ENCODE data around the gene TBC1D30.

The TBC1D30 gene

GRCh38 chr12:64875186-64875585, 50.7 kb downstream of the TBC1D30 start:
- DNase-seq: no peak

- no peak for DNase-seq
Measured at GRCh38 chr12:64876388-64877071, 52.1 kb downstream of the TBC1D30 start.

- peak; percentile 48 for DNase-seq
Measured at GRCh38 chr12:64877363-64878004, 53.0 kb downstream of the TBC1D30 start.

DNA sequence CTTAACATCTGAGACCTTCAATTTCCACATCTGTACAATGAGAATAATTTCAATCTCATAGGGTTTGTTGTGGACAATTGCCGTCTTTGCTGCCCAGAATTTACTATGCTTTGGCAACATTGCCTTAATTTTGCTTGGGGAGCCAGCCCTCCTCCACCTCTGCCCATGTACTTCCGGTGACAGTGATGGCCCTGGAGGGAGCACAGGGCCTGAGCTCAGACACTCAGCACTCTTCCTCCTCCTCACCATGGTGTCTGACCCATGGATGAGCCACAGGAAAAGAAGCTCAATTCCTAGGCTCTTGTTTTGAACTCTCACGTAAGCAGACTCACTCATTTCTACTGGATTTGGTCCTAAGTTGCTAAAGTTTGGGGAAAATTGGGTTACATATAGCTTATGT, 58.2 kb downstream of the TBC1D30 start:
- DNase-seq: no peak

GRCh38 chr12:64883264-64884163, 59.1 kb downstream of the TBC1D30 start:
- peak; percentile 15 for DNase-seq

- DNase-seq: no peak
Measured at GRCh38 chr12:64884164-64884542, 59.7 kb downstream of the TBC1D30 start.

- DNase-seq: no peak
Measured at GRCh38 chr12:64884728-64885127, 60.3 kb downstream of the TBC1D30 start.

DNA sequence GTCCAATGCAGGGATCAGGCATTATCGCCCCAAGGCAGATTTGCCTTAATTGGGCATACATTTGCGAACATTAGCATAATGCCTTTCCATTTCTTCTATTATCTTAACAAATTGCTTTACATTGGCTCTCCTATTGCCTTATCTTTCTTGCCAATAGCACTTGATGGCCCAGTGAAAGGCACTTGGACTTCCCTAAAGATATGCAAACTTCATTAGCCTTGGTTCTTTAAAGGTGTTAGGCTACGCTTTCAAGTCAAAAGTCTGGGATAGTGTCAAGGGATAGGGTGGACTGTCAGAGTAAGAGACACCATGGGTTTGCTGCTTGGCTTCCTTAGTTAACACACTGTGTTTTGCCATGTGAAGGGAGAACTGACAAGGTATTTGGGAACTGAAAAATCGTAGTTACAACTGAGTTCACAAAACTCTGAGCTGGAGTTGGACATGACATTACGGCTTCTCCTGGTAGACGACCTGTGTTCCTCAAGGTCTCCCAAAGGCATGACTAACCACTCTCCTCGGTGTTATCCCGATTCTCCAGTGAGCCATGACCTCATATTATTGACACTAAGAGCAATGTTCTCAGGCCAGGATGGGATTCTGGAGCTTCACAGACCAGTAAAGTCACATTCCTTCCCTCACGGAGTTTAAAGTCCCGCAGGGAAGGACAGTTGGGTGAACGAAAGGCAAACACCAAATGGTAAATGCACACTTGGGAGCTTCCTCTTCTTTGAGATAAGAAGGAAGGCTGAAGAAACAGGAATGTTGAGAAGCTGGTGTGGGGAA, 65.2 kb downstream of the TBC1D30 start:
- no peak for DNase-seq

- DNase-seq: peak; percentile 65
Measured at GRCh38 chr12:64890873-64891468, 66.5 kb downstream of the TBC1D30 start.

DNA sequence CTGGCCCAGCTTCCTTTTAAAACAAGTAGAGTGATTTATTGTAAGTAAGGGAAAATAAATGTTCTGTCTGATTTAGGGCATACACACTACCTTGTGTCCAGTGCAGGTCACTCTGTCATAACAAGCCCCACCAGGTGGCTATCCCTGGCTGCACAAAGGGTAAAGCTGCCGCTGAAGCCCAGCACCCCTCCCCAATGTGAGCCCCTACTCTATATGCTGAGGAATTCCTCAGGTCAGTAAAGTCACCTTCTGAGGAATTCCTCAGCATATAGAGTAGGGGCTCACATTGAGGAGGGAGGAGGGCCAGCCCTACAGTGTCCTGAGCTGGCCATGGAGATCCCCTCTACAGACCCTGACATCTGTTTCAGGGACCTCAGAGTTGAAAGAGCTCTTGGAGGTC, 67.2 kb downstream of the TBC1D30 start:
- DNase-seq: no peak

- DNase-seq: no peak
Measured at GRCh38 chr12:64892561-64892960, 68.1 kb downstream of the TBC1D30 start.

- DNase-seq: no peak
Measured at GRCh38 chr12:64893961-64894360, 69.5 kb downstream of the TBC1D30 start.

DNA sequence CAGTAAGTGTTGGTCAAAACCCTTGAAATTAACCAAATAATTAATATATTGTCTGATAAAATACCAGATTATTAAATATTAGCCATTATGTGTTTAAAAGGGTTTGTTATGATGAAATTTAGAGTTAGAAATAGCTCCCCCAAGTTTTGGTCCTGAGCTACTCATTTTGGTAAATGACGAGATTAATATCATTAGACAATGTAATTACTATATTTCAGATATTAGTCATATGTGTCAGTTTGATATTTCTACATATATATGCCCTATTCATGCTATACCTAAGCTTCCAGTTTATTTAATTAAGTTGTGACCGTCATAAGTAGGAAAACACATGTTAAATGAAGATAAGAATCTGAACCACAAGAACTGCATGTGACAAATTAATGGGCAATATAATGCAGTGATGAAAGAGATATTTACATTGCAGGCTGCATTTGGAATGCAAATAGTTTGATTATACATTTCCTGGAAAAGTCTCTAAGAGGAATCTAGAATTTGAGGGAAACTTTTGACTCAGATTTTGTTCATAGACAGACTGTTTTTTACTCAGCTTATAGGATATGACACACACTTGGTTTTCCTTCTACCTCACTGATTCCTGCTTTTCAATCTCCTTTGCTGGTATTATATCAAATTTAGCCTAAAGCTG, 70.5 kb downstream of the TBC1D30 start:
- peak; percentile 32 for DNase-seq

DNA sequence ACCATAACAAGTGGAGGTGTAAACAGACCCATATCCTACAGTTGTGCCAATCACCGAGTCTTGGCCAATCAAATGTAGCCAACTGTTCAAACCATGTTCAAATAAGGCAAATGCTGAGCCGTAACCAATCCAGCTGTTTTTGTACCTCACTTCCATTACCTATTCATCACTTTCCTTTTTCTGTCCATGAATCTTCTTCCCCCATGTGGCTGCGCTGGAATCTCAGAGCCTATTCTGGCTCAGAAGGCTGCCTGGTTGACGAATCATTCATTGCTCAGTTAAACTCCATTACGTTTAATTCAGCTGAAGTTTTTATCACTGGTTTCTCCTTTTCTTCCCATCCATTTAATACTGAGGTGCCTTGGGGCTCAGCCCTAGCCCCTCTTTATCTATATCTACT, 71.1 kb downstream of the TBC1D30 start:
- DNase-seq: no peak

DNA sequence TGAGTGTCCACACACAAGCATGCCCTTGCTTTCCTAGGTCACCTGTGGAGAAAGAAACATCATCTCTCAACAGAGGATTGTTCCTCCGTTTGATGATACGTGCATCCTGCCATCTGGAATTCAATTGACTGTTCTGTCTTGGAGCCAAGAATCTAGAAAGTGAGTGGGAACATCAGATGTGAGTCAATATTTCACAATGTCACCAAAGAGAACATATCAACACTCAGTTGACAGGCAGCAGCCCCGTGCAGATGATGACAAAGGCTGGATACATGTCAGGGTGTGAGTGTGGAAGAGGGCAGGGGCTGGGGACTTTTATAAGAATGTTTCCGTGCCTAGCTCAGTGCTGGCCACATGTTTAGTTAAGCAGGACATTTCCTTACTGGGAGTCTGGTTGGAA, 76.1 kb downstream of the TBC1D30 start:
- DNase-seq: no peak

DNA sequence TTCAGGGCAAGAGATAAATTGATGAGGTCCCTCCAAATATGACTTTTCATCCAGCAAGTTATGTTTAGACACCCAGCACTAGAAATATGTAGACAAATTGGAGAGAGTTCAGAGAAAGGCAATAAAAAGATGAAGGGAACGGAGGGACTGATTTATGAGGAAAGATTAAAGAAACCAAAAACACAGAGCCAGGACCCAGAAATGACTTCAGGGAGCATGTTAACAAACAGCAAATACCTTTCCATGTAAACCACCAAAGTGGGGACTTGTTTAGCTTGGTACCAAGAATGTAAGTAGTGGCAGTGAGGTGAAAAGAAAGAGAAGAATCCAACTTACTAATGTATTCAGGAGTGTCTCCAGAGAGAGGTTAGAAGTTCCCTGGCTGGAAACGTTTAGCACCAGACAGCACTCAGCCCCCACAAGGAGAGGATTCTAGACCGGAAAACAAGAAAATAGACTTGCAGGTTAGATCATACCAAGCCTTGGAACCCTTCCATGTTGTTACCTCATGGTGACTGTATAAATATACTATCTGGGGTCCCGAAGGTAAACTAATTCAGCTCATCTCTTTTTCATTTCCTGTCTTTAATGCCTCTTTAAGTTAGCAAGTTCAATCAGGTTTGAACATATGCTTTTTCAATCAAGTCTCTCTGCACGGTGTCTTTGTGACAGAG, 79.2 kb downstream of the TBC1D30 start:
- DNase-seq: no peak

DNA sequence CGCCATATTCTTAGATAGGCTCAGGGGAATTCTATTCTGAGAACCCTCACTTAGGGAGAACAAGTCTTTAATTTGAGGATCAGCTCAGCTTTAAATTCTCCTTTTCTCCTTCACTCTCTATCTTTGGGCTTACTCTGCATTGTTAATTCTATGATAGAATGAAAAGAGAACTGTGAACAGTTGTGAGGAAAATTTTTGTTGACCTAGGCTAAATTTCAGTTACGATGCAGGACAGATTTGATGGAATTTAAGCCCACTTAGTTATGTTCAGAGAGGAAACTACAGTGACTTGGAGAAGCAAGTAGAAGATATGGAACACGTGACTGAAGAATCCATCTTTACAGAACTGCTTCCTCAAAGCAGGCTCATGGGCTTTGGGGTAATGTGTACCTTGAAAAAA, 82.7 kb downstream of the TBC1D30 start:
- DNase-seq: no peak

DNA sequence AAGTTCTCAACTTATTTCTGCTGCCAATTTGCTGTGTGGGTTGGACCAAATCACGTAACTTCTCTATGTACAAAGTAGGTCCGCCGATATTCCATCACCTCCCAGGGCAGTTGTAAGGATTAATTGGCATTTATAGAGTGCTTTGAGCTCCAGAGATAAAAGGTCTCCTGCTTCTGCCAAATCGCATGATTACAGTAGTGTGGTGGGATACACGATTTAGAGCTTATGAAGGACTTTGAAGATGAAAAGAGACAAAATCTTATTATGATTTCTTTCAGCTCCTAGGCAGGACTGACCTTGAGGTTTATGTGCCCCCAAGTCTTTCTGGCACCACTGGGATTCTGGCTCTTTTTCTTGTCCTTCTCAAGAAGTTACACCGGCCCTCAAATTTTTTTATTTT, 84.7 kb downstream of the TBC1D30 start:
- no peak for DNase-seq

- no peak for DNase-seq
Measured at GRCh38 chr12:64911081-64911480, 86.6 kb downstream of the TBC1D30 start.

GRCh38 chr12:64911912-64912311, 87.5 kb downstream of the TBC1D30 start:
- no peak for DNase-seq

DNA sequence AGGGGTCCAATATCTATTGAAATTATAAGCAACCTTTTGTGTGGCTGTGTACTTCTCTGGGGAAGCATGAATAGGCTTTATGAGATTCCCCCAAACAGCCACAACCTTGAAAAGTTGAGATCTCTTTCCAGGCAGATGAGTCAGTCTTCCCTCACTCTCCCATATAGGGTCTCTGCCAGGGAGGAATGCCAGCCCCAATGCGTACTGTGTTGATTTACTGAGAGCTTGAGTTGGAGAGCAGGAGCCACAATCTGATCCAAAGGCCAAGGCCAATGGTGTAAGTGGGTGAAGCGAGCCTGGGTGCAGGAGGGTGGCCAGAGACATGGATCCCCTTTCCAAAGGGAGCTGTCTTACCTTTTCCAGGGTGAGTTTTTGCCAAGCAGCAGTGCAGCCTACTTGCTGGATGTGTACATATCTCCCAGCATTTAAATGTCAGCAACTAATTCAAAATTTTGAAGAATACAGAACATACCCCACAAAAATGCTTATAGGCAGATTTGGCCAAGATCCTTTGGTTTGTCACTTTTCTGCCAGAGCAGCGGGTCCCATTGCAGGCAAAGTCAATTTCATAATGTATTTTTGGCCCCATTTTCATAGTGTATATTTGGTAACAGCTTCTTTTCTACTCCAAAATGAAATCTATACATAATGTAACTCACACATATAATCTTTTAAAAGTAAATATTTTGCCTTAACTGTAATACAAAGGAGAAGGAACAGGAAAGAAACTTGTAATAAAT, 88.2 kb downstream of the TBC1D30 start:
- DNase-seq: no peak
